ENCODE results near the gene GLG1. TPM values are rescaled to one million over a fixed set of nuclear protein-coding genes. Genes with fewer than 3 reads are reported as not detected.

Gene GLG1
- total and polyA plus RNA-seq, 4 donors = 24.6 to 156 (median 78.2) TPM

GRCh38 chr16:74562117-74562516 is 44.8 kb downstream of the GLG1 start:
- WGBS, 2 donors = 91 to 97% methylated on average over 1 of the region's 1 CpG
- ATAC-seq (ENCODE audit: insufficient read depth, low FRiP score) (no peak), DNase-seq (no peak)
- Histone ChIP-seq H3K9me3 (ENCODE audit: control insufficient read depth in 4 of 4, insufficient read depth in 3 of 4, low read length in 3 of 4) (no peaks in the 10 kb centered on the region), H3K4me1 (ENCODE audit: control insufficient read depth in 5 of 5, insufficient read depth in 5 of 5, low read length in 5 of 5) (peaks cover 0 to 30% (median 8%) of the 10 kb centered on the region in 5 donors), H3K27ac (ENCODE audit: low read depth in 1 of 2, low read length in 1 of 2) (no peak overlapping the region), H3K9ac (ENCODE audit: insufficient read depth in 1 of 2, low read length in 2 of 2) (no peak overlapping the region), H3K36me3 (ENCODE audit: control insufficient read depth in 4 of 4, insufficient read depth in 4 of 4, low read length in 4 of 4) (peaks cover 0 to 2% (median 0%) of the 10 kb centered on the region in 4 donors), H3K27me3 (ENCODE audit: control insufficient read depth in 3 of 3, insufficient read depth in 3 of 3, low read length in 2 of 3) (no peaks in the 10 kb centered on the region), H3K4me3 (no peak overlapping the region)
- no peak for TF ChIP-seq CTCF (IDR thresholded peaks at IDR 0.05; ENCODE audit: control extremely low read depth, extremely low read depth)

GRCh38 chr16:74561626-74562025 is 45.3 kb downstream of the GLG1 start:
- no peak for TF ChIP-seq CTCF (IDR thresholded peaks at IDR 0.05; ENCODE audit: control extremely low read depth, extremely low read depth)
- Histone ChIP-seq H3K27ac (ENCODE audit: low read depth in 1 of 2, low read length in 1 of 2) (no peak overlapping the region), H3K9ac (ENCODE audit: insufficient read depth in 1 of 2, low read length in 2 of 2) (no peak overlapping the region), H3K27me3 (ENCODE audit: control insufficient read depth in 3 of 3, insufficient read depth in 3 of 3, low read length in 2 of 3) (no peaks in the 10 kb centered on the region), H3K4me1 (ENCODE audit: control insufficient read depth in 5 of 5, insufficient read depth in 5 of 5, low read length in 5 of 5) (peaks cover 0 to 30% (median 8%) of the 10 kb centered on the region in 5 donors), H3K36me3 (ENCODE audit: control insufficient read depth in 4 of 4, insufficient read depth in 4 of 4, low read length in 4 of 4) (peaks cover 0 to 2% (median 0%) of the 10 kb centered on the region in 4 donors), H3K4me3 (no peak overlapping the region), H3K9me3 (ENCODE audit: control insufficient read depth in 4 of 4, insufficient read depth in 3 of 4, low read length in 3 of 4) (no peaks in the 10 kb centered on the region)
- no peak for ATAC-seq (ENCODE audit: insufficient read depth, low FRiP score)
- 95% methylated on average over 2 of the region's 2 CpGs for WGBS, 2 donors
- DNase-seq = no peak

- Histone ChIP-seq H3K4me1 (ENCODE audit: control insufficient read depth in 5 of 5, insufficient read depth in 5 of 5, low read length in 5 of 5) (peaks cover 0 to 30% (median 8%) of the 10 kb centered on the region in 5 donors), H3K4me3 (no peak overlapping the region), H3K9me3 (ENCODE audit: control insufficient read depth in 4 of 4, insufficient read depth in 3 of 4, low read length in 3 of 4) (no peaks in the 10 kb centered on the region), H3K36me3 (ENCODE audit: control insufficient read depth in 4 of 4, insufficient read depth in 4 of 4, low read length in 4 of 4) (peaks cover 0 to 2% (median 0%) of the 10 kb centered on the region in 4 donors), H3K9ac (ENCODE audit: insufficient read depth in 1 of 2, low read length in 2 of 2) (no peak overlapping the region), H3K27me3 (ENCODE audit: control insufficient read depth in 3 of 3, insufficient read depth in 3 of 3, low read length in 2 of 3) (no peaks in the 10 kb centered on the region), H3K27ac (ENCODE audit: low read depth in 1 of 2, low read length in 1 of 2) (no peak overlapping the region)
- WGBS, 2 donors = 94 to 97% methylated on average over 3 of the region's 3 CpGs
- DNase-seq = no peak
- ATAC-seq (ENCODE audit: insufficient read depth, low FRiP score) = no peak
- no peak for TF ChIP-seq CTCF (IDR thresholded peaks at IDR 0.05; ENCODE audit: control extremely low read depth, extremely low read depth)
These were observed 46.0 kb downstream of the GLG1 start for GRCh38 chr16:74560912-74561311.

GRCh38 chr16:74558873-74559272 is 48.0 kb downstream of the GLG1 start:
- DNase-seq = no peak
- Histone ChIP-seq H3K4me1 (ENCODE audit: control insufficient read depth in 5 of 5, insufficient read depth in 5 of 5, low read length in 5 of 5) (peaks cover 0 to 21% (median 0%) of the 10 kb centered on the region in 5 donors), H3K27me3 (ENCODE audit: control insufficient read depth in 3 of 3, insufficient read depth in 3 of 3, low read length in 2 of 3) (no peaks in the 10 kb centered on the region), H3K9ac (ENCODE audit: insufficient read depth in 1 of 2, low read length in 2 of 2) (no peak overlapping the region), H3K27ac (ENCODE audit: low read depth in 1 of 2, low read length in 1 of 2) (no peak overlapping the region), H3K9me3 (ENCODE audit: control insufficient read depth in 4 of 4, insufficient read depth in 3 of 4, low read length in 3 of 4) (no peaks in the 10 kb centered on the region), H3K36me3 (ENCODE audit: control insufficient read depth in 4 of 4, insufficient read depth in 4 of 4, low read length in 4 of 4) (peaks cover 0 to 2% (median 0%) of the 10 kb centered on the region in 4 donors), H3K4me3 (no peak overlapping the region)
- ATAC-seq (ENCODE audit: insufficient read depth, low FRiP score) = no peak
- 76 to 86% methylated on average over 4 of the region's 4 CpGs for WGBS, 2 donors
- no peak for TF ChIP-seq CTCF (IDR thresholded peaks at IDR 0.05; ENCODE audit: control extremely low read depth, extremely low read depth)

Data from lung (tissue), 12 donors.